ENCODE results near the gene ATP8B3.

The ATP8B3 gene

GRCh38 chr19:1756264-1756663, 55.8 kb downstream of the ATP8B3 start:
- DNase-seq (ENCODE audit: low read depth), result no peak

DNA sequence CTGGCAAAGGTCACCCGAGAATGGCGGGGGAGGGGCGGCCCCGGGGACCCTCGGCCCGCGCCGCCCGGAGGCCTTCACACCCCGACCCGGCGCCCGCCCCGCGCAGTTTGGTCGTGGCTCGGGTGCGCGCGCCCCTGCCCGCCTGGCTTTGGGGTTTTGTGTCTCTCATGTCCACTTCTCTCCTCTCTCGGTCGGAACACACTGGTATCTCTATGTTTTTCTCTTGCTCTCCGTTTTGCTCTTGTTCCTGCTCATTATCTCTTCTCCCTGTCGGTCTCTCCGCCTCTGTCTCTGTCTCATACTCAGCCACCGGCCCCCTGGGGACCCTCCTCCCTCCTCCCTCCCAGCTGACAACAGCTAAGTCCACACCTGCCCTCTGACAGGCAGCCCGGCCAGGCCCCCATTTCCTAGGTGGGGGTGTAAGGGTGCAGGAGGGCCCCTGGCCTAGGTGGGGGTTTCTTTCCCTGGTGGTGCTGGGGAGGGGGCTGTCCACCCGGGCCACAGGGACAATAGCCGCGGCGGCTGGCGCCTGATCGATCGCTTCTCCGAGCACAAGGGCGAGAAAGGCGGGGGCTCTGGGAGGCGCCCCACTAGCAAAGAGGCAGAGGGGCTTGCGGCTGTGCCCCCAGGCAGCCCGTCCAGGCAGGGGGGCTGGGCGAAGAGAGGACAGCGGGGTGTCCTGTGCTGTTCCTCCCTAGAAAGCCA, 56.5 kb downstream of the ATP8B3 start:
- DNase-seq (ENCODE audit: low read depth), result no peak

- no peak for DNase-seq (ENCODE audit: low read depth)
These were observed 57.2 kb downstream of the ATP8B3 start for GRCh38 chr19:1754636-1755466.

DNA sequence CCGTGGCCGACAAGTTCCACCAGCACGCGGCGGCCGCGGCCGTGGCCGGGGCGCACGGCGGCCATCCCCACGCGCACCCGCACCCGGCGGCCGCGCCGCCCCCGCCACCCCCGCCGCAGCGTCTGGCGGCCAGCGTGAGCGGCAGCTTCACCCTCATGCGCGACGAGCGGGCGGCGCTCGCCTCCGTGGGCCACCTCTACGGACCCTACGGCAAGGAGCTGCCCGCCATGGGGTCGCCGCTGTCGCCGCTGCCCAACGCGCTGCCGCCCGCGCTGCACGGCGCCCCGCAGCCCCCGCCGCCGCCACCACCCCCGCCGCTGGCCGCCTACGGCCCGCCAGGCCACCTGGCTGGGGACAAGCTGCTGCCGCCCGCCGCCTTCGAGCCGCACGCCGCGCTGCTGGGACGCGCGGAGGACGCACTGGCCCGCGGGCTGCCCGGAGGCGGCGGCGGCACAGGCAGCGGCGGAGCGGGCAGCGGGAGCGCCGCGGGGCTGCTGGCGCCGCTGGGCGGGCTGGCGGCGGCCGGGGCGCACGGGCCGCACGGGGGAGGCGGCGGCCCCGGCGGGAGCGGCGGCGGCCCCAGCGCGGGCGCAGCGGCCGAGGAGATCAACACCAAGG, 57.9 kb downstream of the ATP8B3 start:
- no peak for DNase-seq (ENCODE audit: low read depth)

GRCh38 chr19:1752757-1753728, 59.0 kb downstream of the ATP8B3 start, which contains the start of gene ONECUT3:
Gene ONECUT3 (plus strand): TSS chr19:1753506. CDS start chr19:1753663, 157 bp downstream.
- DNase-seq (ENCODE audit: low read depth), result no peak

- DNase-seq (ENCODE audit: low read depth), result no peak
These were observed 59.9 kb downstream of the ATP8B3 start for GRCh38 chr19:1752009-1752756.

GRCh38 chr19:1751367-1752008, 60.6 kb downstream of the ATP8B3 start:
- DNase-seq (ENCODE audit: low read depth), result no peak

DNA sequence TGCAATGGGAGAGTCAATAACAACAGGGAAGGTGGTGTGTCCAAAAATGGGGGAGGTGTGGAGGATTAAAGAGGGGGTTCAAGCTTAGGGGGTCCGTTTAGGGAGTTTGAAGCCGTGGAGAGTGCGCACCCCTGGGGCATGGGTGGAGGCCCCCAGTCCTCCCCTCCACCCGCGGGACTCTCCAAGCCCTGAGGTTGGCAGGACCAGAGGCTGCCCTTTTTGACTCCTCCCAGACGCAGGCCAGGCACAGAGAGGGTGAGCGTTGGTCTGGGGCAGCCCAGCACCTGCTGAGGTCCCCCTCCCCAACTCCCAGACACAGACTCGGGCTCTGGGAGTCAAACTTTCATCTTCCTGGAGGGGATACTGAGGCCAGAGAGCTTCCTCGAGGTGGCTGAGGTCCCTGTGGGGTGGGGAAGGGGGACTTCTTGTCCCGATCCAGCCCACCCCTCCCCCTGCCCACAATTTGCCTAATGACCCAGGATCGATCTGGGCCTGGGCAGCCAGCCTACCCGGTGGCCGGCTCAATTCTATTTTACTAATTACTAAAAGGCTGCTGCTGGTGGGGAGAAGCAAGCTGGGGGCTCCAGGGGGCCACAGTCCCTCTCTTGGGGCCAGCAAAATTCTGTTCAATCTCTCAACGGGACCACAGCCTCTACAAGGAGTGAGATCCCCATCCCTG, 61.6 kb downstream of the ATP8B3 start:
- no peak for DNase-seq (ENCODE audit: low read depth)

GRCh38 chr19:1749373-1750342, 62.4 kb downstream of the ATP8B3 start:
- no peak for DNase-seq (ENCODE audit: low read depth)

GRCh38 chr19:1748873-1749341, 63.2 kb downstream of the ATP8B3 start:
- DNase-seq (ENCODE audit: low read depth), result no peak

DNA sequence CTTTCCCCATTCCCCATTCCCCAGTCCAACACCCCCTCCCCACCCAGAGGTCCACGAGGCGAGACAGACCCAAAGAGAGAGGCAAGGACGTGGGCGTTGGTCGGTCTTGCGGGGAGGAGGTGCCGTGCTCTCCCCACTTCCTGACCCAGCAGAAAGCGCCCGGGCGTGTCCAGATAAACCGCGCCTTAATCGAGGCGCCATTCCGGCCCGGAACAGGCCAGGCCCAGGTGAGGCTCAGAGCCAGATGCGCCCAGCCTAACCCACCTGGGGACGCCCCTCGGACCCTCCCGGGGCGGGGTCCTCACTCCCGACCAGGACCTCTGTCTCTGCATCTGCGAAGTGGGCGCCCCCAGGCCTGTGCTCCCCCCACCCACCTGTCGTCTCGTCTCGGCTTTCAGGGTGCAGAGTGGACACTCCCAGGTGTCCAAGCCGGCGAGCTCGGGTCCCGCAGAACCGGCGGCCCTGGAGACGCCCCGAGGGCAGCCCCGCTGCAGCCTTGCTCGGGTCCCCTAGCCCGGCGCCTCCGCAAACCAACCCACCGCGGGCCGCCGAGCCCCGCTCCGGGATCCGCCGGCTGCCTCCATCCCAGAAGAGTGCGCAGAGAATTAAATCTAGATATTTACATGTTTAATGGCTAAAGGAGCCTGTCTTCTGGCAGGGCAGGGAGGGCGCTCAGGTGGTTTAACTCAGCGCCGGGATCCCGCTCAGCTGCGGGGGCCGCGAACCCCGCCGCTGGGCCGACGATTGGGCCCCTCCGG, 63.8 kb downstream of the ATP8B3 start:
- no peak for DNase-seq (ENCODE audit: low read depth)

DNA sequence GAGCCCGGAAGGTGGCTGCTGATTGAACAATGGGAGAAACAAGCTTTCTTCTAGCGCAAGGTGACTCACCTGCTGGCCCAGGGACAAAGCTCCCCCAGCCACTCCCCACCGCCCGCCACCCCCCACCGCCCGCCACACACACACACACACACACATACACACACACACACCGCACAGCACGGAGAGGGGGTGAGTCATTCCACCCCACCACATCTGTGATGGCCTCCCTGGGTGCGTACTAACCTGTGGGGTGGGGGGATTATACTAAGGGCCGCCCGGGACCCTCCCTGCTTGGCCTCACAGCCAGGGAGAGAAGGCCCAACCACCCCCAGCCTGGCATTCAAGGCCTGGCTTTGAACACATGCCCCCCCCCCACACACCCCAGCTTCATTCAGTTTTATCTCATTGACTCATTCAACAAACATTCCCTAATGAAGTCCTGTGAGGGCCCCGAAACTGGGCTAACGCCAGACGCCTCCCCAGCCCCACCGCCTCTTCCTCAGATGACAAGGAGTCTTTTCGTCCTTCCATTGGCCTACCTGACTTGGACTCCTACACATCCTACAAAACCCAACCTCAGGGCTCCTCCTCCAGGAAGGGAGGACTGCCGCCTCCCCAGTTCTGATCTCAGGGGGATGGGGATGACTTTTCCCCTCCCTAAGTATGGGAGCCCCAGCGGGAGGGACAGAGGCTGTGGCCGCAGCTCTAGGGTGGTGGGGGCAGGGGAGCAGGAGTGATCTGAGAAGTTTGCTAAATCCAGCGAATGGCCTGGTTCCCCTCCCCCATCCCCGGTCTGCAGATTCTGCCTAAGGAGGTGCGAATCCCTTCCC, 64.6 kb downstream of the ATP8B3 start:
- DNase-seq (ENCODE audit: low read depth), result peak; percentile 36

DNA sequence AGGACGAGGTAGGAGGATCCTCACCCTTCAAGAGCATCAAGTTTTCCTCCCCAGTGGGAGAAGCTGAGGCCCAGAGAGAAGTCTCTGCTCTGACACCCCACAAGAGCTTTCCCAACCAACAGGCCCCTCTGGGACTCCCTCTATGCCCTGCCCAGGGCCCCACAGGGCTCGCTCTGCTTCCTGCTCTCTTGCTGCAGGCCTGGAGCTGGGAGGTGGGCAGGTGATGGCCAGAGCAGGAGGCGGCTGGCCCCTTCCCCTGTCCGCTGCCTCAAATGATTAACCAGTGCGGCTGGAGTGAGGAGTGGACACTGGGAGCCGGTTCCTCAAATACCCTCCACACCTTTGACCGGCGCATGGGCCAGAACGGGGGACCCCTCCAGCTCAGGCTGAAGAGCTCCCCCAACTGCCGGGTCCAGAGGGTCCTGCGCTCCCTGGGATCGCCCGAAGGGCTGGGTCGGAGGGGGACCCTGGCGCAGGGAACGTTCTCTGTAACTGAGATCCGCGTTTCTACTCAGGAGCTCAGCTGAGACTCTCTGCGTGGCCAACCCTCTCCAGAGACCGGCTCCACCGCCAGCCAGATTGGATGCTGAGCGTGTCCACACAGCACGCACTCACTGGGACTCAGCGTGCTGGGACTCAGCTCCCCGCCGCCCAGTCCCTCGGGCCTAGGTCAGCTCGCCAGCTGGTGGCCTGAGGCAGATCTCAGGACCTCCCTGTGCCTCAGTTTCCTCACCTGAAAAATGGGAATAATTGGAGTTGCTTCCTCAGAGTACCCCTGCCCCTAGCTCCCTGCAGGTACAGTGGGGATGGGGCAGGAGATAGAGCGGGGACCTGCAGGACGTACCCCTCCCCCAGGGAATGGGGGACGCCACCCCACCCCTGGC, 65.4 kb downstream of the ATP8B3 start:
- DNase-seq (ENCODE audit: low read depth), result no peak

GRCh38 chr19:1745589-1746031, 66.5 kb downstream of the ATP8B3 start:
- no peak for DNase-seq (ENCODE audit: low read depth)

GRCh38 chr19:1744822-1745563, 67.1 kb downstream of the ATP8B3 start:
- DNase-seq (ENCODE audit: low read depth), result no peak
